Thyroid gland (tissue), 4 donors: ENCODE measurements around the gene MS4A6A.
"Not testable (repeated sequence)": the region's sequence is repeated elsewhere in the genome, so short reads cannot be mapped to it uniquely, and the experiment has no call there.

Experiments used
- CTCF ChIP-seq, 6 experiments: fragments of 200-600 bp in 3 of 6; fragments of 450-650 bp in 3 of 6; sonication (generic) in 3 of 6; IDR thresholded peaks; one replicate each; pipeline ENCODE4 v1.5.1; 2016 to 2019; ENCODE audit warnings: antibody characterized with exemption in 6 of 6, mild to moderate bottlenecking in 2 of 6, inconsistent platforms in 1 of 6, moderate library complexity in 1 of 6
- POLR2A ChIP-seq, 2 donors: fragments of 450-650 bp; IDR thresholded peaks; one replicate each; pipeline ENCODE4 v1.6.1; 2017; ENCODE audit warnings: antibody characterized with exemption in 2 of 2, mild to moderate bottlenecking in 2 of 2, moderate library complexity in 1 of 2

GRCh38 chr11:60185512-60185827 lies 2.6 kb upstream of the MS4A6A start:
- not testable (repeated sequence) for TF ChIP-seq CTCF, POLR2A (IDR thresholded peaks at IDR 0.05)
